ENCODE measurements around the gene TOP3A. TPM values are rescaled to one million over a fixed set of nuclear protein-coding genes. Genes with fewer than 3 reads are reported as not detected.

Gene TOP3A
- total RNA-seq, 2 donors from 2014 or later: 23.2 to 28.3 TPM

DNA sequence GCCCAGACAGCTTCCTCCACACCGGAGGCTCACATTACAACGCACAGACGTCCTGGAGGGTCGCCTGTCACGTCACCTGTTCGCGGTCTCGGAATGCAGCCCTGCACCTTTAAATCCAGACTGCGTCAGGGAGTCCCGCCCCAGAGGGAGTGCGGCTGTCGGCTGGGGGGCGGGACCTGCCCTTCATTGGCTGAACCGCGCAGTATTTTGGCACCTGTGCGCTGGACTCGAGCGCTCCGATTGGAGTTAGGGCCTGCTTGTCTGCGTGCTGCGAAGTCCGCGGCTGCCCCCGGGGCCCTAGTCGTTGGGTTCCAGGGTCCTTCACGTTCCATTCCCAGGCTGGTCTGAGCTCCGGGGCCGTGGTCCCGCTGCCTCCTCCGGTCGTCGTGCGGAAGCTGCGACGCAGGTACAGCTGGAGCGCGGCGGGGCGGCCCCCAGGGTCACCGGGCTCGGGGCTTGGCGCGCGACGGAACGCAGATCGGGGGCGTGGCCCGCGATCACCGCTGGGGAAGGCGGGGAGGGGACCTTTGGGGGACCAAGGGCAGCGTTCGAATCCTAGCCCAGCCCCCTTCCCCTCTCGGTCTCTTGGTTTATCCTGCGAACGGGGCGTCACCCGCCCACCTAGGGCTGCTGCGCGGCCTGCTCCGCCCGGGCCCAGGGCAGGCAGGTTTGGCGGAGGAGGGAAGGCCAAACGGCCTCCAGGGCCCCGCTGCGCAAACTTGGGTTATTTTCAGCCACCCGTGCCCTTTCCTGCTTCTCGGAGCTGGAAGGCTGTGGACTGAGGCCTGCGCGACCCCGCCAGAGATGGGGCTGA, 54.3 kb downstream of the TOP3A start, which contains the start of gene MIEF2:
MIEF2 (plus strand) TSS at position 331 of the 814 bp plus-strand sequence. CDS start 2,059 bp downstream, outside the sequence.
- peak; percentile 97 for DNase-seq (ENCODE audit: low spot score)
- intact Hi-C loops (cut with DNase I): no loop called here

DNA sequence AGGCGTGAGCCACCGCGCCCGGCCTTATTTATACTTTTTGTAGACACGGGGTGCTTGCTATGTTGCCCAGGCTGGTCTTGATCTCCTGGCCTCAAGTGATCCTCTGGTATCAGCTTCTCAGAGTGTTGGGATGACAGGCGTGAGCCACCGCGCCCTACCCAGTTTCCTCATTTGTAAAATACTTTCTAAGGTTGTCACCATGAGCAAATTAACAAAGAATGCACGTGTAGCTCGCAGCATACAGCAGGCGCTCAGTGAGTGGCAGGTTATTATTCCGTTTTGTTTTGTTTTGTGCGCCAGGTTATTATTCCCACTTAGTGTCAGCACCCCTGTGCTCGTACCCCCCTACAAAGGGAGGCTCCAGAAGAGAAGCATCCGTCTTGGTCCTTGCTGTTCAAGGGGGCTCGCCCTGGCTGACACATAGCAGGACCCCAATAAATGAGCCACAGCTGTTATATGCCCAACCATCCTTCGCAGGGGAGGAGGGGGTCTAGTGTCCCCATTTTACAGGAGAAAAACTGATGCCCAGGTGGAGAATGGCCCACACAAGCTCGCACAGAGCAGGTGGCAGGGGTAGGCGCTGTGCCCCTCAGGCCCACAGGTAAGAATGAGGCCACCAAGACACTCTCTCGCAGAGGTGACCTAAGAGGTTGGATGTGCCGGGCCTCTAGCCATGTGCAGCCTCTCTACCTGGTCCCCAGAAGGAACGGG, 55.0 kb downstream of the TOP3A start:
- intact Hi-C loops (cut with DNase I): no loop called here
- no peak for DNase-seq (ENCODE audit: low spot score)

DNA sequence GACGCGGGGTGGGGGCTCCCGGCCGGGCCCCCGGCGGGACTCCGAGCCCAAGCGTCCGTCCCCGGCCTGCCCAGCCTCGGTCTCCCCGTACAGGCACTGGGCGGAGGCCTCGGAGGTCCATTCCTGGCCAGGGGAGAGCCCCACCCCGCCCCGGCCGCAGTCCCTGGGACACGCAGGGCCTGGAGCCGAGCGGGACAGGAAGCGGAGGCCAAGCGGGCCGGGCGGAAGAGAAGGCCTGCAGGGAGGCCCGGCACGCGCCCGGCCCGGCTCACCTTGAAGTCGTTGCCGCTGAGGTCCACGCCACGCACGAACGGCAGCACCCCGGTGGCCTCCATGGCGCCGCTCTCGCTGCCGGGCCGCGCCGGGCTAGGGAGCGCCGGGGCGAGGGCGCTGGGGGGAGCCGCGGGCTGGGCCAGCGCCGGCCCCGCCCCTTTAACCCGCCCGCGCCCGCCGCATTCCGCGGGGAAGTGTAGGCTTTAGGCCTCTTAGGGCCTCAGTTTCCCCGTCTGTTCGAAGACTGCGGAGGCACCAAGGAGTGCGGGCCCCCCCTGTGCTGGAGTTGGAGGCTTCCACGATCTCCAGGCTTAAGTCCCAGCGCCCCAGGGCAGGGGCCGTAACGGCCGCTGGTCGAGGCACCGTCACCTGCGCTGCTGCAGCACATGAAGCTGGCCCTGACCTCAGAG, 56.3 kb downstream of the TOP3A start, which contains the start of gene FLII:
FLII (minus strand) TSS at position 383 of the 683 bp plus-strand sequence; CDS start at position 335, 48 bp downstream.
- DNase-seq (ENCODE audit: low spot score): no peak
- intact Hi-C loops (cut with DNase I): no loop called here

DNA sequence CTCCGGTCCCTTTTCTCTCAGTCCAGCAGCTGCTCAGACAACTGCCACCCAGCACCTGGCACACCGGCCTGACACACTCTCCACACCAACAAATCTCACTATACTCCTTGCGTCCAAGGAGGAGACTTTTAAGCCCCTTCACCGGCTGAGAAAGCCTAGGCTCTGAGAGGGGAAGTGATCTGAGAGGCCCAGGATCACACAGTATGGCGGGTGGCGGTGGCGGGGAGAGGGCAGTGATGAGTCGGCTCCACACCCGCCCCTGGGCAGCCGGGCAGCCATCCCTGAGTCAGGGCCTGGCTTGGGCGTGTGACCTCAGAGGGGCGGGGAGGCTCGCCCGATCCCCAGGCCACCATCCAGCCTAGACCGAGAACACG, 56.8 kb downstream of the TOP3A start:
- DNase-seq (ENCODE audit: low spot score): peak; percentile 95
- intact Hi-C loops (cut with DNase I): no loop called here

DNA sequence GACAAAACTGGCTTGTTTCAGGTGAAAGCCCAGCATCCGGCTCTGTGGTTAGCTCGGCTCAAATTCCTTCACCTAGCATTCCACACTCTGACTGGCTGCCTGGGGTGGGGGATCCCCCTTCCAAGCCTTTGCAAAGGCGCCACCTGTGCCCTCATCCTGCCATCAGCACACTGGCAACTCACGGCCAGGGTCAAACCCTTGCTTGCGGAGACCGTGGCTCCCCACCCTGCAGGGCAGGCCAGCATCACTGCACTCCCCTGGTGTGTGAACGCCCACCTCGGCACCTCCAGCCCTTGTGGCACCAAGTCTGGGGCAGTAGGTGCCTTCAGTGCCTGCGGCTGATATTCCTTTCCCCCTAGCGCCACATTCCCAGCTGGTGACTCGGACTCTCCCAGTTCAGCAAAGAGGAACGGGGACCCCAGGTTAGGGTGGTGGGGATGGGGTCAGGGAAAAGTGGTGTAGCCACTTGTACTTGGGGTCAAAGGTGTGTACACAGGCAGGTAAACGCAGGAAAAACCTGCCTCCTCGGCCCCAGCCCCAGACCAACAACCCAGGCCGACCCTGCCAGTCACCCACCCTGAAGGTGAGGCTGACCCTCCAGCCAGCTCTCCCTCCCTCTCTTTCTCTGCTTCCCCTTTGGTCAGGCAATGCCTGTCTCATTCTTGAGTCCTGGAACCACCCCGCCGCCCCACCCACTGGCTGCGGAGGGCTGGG, 57.4 kb downstream of the TOP3A start:
- intact Hi-C loops (cut with DNase I): no loop called here

DNA sequence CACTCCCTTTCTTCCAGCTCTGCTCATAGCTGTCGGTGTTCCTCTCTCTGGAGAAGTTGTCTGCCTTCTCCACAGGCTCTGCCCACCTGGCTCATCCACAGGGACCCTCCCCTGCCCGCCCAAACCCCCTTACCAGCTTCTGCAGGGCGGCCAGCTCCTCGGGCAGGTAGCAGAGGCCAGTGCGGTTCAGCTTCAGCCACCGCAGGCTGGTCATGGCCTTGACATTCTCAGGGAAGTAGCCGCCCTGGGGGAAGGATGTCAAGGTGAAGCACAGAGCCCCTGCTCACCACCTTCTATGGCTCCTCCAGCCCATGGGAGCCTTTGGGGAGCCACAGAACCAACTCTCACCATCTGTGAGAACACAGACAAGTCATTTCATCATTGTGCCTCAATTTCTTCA, 58.0 kb downstream of the TOP3A start:
- intact Hi-C loops (cut with DNase I): no loop called here
- DNase-seq (ENCODE audit: low spot score): no peak

More for the DNA sequence above, 57.4 kb downstream of the TOP3A start:
- DNase-seq (ENCODE audit: low spot score): peak; percentile 91

DNA sequence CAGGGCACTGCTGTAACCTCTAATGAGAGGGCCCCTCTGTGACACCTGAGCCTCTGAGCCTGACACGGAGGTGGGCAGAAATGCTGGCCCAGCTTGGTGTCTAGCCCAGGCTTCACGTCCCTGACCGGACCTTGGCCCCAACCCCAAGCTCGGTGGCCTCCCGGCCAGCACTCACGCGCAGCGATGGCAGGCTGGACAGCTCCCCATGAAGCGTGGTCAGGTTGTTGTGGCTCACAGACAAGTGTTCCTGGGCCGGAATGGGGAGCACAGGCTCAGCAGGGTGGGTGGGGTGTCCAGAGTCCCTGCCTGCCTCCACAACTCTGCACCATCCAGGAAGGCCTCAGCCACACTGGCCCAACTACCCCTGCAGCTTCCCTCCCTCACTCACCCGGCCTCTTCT, 58.4 kb downstream of the TOP3A start:
- intact Hi-C loops (cut with DNase I): no loop called here
- DNase-seq (ENCODE audit: low spot score): no peak

DNA sequence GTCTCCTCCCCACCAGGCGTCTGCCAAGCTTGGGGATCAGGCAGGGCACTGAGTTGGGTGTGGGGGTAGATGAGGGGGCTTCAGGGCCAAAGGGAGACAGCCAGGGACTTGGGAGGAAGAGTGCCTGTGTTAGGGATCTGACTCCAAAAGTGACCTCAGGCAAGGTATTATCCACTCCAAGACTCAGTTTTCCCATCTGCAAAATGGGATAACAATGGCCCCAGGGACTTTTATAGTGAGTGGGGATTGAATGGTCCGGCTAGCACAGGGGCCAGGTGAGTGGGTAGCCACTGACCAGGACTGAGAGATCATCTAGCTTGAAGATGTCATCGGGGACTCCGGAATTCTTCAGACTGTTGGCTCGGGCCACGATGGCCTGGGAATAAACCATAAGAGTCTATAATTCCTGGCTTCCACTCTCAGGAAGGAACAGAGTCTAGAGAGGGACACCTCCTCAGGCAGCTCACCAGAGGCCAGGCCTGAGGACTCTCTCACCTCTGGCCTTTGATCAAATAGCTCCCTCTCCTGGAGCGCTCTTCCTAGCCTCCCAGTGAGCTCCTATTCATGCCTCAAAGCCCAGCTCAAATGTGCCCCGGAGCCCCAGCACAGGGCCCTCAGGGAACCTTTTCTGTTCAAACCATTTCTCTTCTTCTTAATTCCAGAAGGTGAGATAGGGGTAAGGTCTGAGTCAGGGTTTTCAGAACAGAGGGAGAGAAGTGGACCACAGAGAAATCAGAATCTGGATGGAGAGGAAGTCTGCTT, 59.7 kb downstream of the TOP3A start:
- intact Hi-C loops (cut with DNase I): loop anchor here in 1 of 2 donors (1.0 kb wide), 1 partner anchor 29 kb away; no protein-coding TSS in a partner anchor
- no peak for DNase-seq (ENCODE audit: low spot score)

DNA sequence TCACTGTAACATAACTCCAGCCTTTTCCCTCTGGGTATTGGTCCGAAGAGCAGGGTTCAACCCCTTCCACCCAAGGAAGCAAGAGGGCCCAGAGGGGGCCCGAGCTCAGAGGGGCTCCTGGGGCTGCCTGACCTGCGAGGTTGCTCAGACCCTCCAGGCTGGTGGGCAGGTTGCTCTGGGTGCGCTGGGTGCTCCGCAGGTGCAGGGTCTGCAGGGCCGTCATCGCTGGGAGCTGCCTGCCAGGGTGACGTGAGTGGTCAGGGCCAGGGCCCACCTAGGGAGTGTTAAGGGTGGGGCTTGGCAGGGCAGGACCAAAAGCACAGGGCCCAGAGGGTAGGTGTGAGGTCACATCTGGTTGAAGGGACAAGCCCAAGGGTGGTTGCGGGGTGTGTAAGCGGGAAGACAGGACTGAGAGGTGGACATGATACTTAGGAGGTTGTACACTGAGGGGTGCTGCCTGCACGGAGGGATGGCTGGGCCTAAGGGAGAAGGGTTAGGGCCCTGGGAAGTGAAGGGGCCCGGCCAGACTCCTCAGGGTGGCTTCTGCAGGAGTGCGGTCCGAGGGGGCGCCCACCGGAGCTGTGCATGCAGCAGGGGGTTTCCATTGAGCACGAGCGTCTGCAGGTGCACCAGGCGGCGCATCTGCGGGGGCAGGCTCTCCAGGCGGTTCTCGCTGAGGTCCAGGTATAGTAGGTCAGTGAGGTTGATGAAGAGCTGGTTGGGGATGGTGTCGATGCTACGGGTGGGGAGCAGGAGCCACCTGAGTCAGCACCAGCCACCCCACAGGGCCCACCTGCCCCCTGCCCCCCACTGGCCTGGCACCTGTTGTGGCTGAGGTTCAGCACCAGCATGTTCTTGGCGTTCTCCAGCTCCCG, 60.6 kb downstream of the TOP3A start:
- DNase-seq (ENCODE audit: low spot score): no peak
- intact Hi-C loops (cut with DNase I): no loop called here

DNA sequence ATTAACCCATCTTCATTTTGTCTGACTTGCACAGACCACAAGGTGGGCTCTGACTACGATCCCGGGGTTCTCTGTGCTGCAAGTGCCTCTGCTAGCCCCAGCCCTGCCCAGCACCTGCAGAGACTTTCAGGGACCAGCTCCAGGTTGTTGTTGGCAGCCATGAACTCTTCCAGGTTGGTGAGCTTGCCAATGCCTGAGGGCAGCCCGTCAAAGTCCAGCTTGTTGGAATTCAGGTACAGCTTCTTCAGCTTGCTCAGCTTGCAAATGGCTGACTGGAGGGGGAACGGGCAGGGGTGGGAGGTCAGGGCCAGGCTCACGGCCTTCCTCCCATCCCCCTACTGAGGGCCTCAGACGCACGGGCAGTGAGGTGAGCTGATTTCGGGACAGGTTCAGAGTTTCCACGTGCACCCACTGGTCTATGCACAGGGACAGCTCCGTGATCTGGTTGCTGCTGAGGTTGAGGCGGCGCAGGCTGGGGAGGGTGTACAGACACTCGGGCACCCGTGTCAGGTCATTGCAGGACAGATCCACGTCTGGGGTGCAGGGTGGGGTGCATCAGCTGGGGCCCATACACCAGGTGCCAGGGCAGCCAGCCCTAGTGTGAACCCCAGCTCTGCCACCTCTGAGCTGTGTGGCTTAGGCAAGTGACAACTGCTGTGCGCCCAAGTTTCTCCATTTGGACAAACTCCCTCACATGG, 61.5 kb downstream of the TOP3A start:
- DNase-seq (ENCODE audit: low spot score): no peak
- intact Hi-C loops (cut with DNase I): no loop called here

DNA sequence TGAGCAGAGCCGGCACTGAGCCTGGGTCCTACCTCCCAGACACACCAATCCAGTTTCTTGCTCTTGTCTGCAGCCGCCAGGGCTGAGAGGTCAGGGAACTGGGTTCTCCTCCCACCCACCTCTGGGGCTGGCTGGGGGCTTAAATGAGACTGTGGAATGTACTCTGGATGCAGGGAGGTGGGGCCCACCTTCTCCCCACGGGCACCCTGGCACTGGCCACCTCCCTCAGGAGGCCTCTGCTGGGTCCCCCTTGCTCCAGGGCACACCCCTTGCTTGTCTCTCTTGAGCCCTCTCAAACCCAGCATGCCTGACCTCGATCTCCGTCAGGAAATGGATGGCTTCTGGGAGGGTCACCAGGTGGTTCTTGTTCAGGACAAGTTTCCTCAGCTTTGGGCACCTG, 62.6 kb downstream of the TOP3A start:
- intact Hi-C loops (cut with DNase I): no loop called here
- no peak for DNase-seq (ENCODE audit: low spot score)

DNA sequence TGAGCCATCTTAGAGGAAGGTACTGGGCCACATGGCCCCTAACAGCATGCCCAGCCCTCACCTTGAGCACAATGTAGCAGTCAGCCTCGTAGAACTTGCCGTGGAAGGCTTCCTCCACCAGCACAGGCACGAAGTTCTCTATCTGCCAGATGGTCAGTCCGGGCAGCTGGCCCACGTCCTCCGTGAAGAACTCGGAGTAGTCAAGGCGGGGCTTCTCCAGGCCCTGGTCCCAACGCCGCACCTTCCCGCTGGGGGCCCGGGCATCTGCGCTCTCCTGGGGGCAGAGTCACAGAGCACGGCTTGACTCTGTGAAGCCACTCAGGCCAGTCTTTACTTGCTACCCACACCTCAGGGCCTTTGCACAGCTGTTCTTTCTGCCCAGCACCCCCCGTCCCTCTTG, 63.6 kb downstream of the TOP3A start:
- no peak for DNase-seq (ENCODE audit: low spot score)
- intact Hi-C loops (cut with DNase I): no loop called here

DNA sequence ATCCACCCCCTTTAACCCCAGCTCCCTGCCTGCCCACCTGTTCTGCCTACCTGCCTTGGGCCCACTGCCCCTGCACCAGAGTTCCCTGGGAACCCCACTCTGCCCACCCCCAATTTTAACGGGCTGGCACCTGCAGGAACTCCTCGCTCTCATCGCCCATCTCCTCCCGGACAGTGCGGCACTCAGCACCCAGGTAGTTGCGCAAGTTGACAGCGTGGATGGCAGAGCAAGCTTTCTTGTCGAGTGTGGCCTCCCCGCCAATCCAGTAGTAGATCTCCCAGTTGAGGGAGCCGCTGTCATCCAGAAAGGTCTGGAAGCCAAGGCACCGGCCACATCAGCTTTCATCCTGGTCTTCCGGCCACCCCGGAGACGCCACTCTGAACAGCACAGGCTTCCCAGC, 64.1 kb downstream of the TOP3A start:
- DNase-seq (ENCODE audit: low spot score): no peak
- intact Hi-C loops (cut with DNase I): no loop called here

DNA sequence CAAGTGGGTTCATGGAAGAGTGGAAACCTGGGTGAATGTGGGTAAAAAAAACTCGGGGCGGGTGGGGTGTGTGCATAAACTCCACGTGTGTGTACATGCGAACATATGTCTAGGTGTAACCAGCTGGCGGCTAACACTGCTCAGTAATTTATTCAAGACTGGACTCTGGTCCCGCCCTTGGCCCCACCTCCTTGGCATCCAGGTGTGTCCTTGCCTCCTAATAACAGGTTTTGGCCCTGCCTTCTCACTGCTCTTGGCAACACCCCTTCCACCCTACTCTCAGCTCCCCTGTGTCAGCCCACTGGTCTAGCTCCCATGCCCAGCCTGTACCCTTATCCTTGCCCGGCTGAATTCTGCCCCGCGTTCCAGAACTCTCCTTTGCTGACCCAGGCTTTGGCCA, 64.5 kb downstream of the TOP3A start:
- DNase-seq (ENCODE audit: low spot score): no peak
- intact Hi-C loops (cut with DNase I): no loop called here

DNA sequence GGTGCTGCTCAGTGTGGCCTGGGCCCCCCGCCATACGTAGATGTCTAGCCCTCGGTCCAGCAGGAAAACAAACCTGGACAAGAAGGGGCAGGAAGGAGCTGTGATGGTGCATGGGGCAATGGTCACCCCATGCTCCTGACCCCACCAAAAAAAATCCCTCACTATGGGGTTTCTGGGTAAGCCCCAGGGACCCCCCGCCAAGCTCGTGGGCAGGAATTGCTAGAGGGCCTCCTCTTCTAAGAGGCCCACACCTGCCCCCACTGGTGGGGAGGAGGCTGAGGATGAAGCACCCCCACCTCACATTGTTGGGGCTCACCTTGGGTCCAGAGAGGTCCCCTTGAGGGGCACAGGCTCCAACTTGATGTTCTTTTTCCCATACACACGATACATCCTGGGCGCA, 66.0 kb downstream of the TOP3A start:
- intact Hi-C loops (cut with DNase I): loop anchor here in 1 of 2 donors (10.0 kb wide), 1 partner anchor 76 kb away; no protein-coding TSS in a partner anchor
- DNase-seq (ENCODE audit: low spot score): no peak

DNA sequence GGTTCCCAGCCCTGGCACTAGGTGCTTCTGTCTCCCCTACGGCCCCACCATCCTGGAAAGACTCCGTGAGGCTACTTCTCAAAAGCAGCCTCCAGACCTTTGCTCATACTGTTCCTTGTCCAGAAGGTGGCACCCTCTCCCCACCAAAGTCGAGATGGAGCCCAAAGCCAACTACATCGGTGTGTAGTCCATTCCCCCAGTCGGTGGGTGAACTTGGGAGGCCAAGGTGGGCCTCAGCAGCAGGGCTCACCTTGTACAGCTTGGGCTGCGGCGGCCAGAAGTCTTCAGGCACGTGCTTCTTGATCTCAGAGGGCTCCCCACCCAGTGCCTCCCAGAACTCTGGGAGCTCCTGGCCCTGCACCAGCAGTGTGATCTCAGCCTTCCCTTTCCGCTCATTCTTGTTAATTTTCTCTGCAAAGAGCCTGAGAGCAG, 66.5 kb downstream of the TOP3A start:
- DNase-seq (ENCODE audit: low spot score): no peak
- intact Hi-C loops (cut with DNase I): loop anchor here in 1 of 2 donors (10.0 kb wide), 1 partner anchor 76 kb away; no protein-coding TSS in a partner anchor

DNA sequence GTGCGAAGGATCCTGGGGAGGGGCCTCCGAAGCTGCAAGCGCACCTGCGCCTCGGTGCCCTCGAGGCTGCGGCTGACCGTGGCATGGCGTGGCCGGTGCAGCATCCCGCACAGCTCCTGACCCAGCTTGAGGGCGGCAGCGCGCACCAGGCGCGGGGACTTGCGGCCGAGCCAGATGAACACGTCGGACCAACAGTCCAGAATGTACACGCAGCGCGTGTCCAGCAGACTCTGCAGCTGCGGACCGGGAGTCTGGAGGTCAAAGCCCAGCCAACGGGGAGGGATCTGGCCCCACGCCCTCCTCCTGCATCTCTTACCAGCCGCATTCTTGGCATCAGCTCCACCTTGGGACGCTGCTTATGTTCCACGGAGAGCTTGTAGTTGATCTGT, 67.2 kb downstream of the TOP3A start:
- intact Hi-C loops (cut with DNase I): loop anchor here in 1 of 2 donors (10.0 kb wide), 1 partner anchor 77 kb away; no protein-coding TSS in a partner anchor

More for the DNA sequence above, 67.2 kb downstream of the TOP3A start:
- DNase-seq (ENCODE audit: low spot score): no peak

Measured in posterior vena cava (tissue), 2 donors.